Measurements from ENCODE around the gene LRRC63.

- TF ChIP-seq CTCF (conservative IDR thresholded peaks at IDR 0.05 in 1 of 2, IDR thresholded peaks at IDR 0.05 in 1 of 2; ENCODE audit: low read depth in 1 of 2, low read length in 2 of 2), result no peak
- TF ChIP-seq EZH2 (IDR thresholded peaks at IDR 0.05; ENCODE audit: low read length, missing control alignments), result no peak
Observed at GRCh38 chr13:46181377-46181839, 30.3 kb upstream of the LRRC63 start.
